ENCODE results near the gene HTR7. TPM values are rescaled to one million over a fixed set of nuclear protein-coding genes. Genes with fewer than 3 reads are reported as not detected.

Gene HTR7
- polyA plus RNA-seq, 2 of the 4 experiments (the other 2 are of a cell fraction): 0.04 to 0.05 TPM

DNA sequence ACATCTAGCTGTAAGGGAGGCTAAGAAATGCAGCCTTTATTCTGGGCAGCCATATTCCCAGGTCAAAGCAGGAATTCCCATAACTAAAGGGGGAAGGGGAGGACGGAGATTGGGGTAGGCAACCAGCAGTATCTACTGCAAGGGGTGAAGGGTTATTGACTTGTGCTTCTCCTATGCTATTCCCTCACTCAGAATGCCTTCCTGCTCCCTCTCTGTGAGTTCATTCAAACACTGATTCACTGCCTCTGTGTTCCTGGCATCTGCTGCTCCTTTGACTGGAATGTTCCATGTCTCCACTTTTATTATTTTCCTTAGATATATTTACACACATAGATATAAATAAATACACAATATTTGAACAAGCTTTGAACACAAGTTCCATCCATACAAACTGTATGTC is 11.1 kb downstream of the HTR7 start:
- H3K27ac ChIP-seq: no peak overlapping the region
- CTCF ChIA-PET: interaction anchor here (1.2 to 1.9 kb wide), 2 partner anchors 9 to 19 kb away, joined by 3 to 5 read pairs; no protein-coding TSS in a partner anchor
- TF ChIP-seq, protein P1, sequence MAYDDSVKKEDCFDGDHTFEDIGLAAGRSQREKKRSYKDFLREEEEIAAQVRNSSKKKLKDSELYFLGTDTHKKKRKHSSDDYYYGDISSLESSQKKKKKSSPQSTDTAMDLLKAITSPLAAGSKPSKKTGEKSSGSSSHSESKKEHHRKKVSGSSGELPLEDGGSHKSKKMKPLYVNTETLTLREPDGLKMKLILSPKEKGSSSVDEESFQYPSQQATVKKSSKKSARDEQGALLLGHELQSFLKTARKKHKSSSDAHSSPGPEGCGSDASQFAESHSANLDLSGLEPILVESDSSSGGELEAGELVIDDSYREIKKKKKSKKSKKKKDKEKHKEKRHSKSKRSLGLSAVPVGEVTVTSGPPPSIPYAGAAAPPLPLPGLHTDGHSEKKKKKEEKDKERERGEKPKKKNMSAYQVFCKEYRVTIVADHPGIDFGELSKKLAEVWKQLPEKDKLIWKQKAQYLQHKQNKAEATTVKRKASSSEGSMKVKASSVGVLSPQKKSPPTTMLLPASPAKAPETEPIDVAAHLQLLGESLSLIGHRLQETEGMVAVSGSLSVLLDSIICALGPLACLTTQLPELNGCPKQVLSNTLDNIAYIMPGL (CRISPR knock-in tag; IDR thresholded peaks at IDR 0.05; ENCODE audit: borderline replicate concordance): no peak
- TF ChIP-seq JUN (IDR thresholded peaks at IDR 0.05) (no peak), SMC3 (IDR thresholded peaks at IDR 0.05) (no peak), FOSB (CRISPR knock-in tag; IDR thresholded peaks at IDR 0.05) (no peak), TP53 (CRISPR knock-in tag; IDR thresholded peaks at IDR 0.05) (no peak), SREBF2 (IDR thresholded peaks at IDR 0.05) (no peak)
- TF ChIP-seq, protein P2, sequence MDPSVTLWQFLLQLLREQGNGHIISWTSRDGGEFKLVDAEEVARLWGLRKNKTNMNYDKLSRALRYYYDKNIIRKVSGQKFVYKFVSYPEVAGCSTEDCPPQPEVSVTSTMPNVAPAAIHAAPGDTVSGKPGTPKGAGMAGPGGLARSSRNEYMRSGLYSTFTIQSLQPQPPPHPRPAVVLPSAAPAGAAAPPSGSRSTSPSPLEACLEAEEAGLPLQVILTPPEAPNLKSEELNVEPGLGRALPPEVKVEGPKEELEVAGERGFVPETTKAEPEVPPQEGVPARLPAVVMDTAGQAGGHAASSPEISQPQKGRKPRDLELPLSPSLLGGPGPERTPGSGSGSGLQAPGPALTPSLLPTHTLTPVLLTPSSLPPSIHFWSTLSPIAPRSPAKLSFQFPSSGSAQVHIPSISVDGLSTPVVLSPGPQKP (IDR thresholded peaks at IDR 0.05; ENCODE audit: low read depth, low read length): no peak
- peaks cover 28% of the 10 kb centered on the region for H3K9me3 ChIP-seq
- POLR2A ChIA-PET: no interaction called here
- no peak overlapping the region for H3K4me3 ChIP-seq
- DNase-seq (ENCODE audit: low read depth in 1 of 2, low spot score in 1 of 2) (no peak), FAIRE-seq (no peak), ATAC-seq (peak in 1 of 2 experiments; percentile 43; a peak in 2 of 6 replicates)
- no peaks in the 10 kb centered on the region for H3K4me1 ChIP-seq
- WGBS (ENCODE audit: missing lambda C conversion rate): 0% methylated on average over 1 of the region's 1 CpG
- no peak overlapping the region for H3K4me2 ChIP-seq

DNA sequence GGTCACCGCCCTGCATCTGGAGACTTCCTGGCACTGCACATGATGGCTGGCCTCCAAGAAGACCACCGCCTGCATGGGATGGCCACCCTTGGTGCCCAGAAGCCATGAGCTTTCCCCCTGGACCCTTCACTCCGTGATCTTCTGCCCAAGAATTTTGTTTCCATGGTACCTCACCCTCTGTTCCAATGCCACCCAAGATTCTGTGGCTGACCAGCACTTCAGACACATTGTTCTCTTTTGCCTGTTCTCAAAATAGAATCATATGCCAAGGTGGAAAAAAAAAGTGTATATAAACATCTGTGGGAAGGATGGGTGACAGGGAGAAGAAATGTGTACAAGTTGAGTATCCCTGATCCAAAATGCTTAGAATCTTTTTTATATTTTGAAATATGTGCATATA is 12.1 kb downstream of the HTR7 start:
- DNase-seq (ENCODE audit: low read depth in 1 of 2, low spot score in 1 of 2): no peak
- Histone ChIP-seq H3K4me1 (no peaks in the 10 kb centered on the region), H3K4me2 (no peak overlapping the region), H3K4me3 (no peak overlapping the region), H3K9me3 (peaks cover 19% of the 10 kb centered on the region), H3K27ac (no peak overlapping the region)
- 29% methylated on average over 3 of the region's 3 CpGs for WGBS (ENCODE audit: missing lambda C conversion rate)
- ChIA-PET POLR2A (no interaction called here), CTCF (no interaction called here)
- TF ChIP-seq, protein P3, sequence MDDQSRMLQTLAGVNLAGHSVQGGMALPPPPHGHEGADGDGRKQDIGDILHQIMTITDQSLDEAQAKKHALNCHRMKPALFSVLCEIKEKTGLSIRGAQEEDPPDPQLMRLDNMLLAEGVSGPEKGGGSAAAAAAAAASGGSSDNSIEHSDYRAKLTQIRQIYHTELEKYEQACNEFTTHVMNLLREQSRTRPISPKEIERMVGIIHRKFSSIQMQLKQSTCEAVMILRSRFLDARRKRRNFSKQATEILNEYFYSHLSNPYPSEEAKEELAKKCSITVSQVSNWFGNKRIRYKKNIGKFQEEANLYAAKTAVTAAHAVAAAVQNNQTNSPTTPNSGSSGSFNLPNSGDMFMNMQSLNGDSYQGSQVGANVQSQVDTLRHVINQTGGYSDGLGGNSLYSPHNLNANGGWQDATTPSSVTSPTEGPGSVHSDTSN (IDR thresholded peaks at IDR 0.05): no peak
- TF ChIP-seq, protein P4, sequence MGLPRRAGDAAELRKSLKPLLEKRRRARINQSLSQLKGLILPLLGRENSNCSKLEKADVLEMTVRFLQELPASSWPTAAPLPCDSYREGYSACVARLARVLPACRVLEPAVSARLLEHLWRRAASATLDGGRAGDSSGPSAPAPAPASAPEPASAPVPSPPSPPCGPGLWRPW (IDR thresholded peaks at IDR 0.05): no peak
- TF ChIP-seq NFE2L2 (conservative IDR thresholded peaks at IDR 0.05; ENCODE audit: low read length) (no peak), CHD4 (IDR thresholded peaks at IDR 0.05; ENCODE audit: borderline replicate concordance) (no peak), MYC (IDR thresholded peaks at IDR 0.05; ENCODE audit: borderline replicate concordance, low read length) (no peak), EHMT2 (IDR thresholded peaks at IDR 0.05; ENCODE audit: low read depth) (no peak), NR3C1 (IDR thresholded peaks at IDR 0.05) (no peak), RCOR1 (IDR thresholded peaks at IDR 0.05; ENCODE audit: low read depth, low read length) (no peak), ESRRA (IDR thresholded peaks at IDR 0.05; ENCODE audit: borderline replicate concordance, low read length) (no peak), CHD2 (IDR thresholded peaks at IDR 0.05; ENCODE audit: low read length, partially characterized antibody) (no peak), SREBF2 (IDR thresholded peaks at IDR 0.05) (no peak), ZNF302 (CRISPR knock-in tag; IDR thresholded peaks at IDR 0.05) (no peak), PHF8 (IDR thresholded peaks at IDR 0.05; ENCODE audit: borderline replicate concordance, low read depth) (no peak), RNF2 (IDR thresholded peaks at IDR 0.05; ENCODE audit: borderline replicate concordance, low read depth) (no peak)
- TF ChIP-seq, protein P5, sequence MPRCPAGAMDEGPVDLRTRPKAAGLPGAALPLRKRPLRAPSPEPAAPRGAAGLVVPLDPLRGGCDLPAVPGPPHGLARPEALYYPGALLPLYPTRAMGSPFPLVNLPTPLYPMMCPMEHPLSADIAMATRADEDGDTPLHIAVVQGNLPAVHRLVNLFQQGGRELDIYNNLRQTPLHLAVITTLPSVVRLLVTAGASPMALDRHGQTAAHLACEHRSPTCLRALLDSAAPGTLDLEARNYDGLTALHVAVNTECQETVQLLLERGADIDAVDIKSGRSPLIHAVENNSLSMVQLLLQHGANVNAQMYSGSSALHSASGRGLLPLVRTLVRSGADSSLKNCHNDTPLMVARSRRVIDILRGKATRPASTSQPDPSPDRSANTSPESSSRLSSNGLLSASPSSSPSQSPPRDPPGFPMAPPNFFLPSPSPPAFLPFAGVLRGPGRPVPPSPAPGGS (IDR thresholded peaks at IDR 0.05): no peak
- TF ChIP-seq, protein P6, sequence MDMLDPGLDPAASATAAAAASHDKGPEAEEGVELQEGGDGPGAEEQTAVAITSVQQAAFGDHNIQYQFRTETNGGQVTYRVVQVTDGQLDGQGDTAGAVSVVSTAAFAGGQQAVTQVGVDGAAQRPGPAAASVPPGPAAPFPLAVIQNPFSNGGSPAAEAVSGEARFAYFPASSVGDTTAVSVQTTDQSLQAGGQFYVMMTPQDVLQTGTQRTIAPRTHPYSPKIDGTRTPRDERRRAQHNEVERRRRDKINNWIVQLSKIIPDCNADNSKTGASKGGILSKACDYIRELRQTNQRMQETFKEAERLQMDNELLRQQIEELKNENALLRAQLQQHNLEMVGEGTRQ (IDR thresholded peaks at IDR 0.05): no peak
- TF ChIP-seq, protein P7, sequence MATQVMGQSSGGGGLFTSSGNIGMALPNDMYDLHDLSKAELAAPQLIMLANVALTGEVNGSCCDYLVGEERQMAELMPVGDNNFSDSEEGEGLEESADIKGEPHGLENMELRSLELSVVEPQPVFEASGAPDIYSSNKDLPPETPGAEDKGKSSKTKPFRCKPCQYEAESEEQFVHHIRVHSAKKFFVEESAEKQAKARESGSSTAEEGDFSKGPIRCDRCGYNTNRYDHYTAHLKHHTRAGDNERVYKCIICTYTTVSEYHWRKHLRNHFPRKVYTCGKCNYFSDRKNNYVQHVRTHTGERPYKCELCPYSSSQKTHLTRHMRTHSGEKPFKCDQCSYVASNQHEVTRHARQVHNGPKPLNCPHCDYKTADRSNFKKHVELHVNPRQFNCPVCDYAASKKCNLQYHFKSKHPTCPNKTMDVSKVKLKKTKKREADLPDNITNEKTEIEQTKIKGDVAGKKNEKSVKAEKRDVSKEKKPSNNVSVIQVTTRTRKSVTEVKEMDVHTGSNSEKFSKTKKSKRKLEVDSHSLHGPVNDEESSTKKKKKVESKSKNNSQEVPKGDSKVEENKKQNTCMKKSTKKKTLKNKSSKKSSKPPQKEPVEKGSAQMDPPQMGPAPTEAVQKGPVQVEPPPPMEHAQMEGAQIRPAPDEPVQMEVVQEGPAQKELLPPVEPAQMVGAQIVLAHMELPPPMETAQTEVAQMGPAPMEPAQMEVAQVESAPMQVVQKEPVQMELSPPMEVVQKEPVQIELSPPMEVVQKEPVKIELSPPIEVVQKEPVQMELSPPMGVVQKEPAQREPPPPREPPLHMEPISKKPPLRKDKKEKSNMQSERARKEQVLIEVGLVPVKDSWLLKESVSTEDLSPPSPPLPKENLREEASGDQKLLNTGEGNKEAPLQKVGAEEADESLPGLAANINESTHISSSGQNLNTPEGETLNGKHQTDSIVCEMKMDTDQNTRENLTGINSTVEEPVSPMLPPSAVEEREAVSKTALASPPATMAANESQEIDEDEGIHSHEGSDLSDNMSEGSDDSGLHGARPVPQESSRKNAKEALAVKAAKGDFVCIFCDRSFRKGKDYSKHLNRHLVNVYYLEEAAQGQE (IDR thresholded peaks at IDR 0.05): no peak
- no peak for ATAC-seq
- FAIRE-seq: no peak

Measured in A549 (cell line).